ENCODE data around the gene PEX11G.
A peak's percentile ranks its signal among the peaks of the same experiment; 100 is the strongest.
"Not testable (repeated sequence)": the region's sequence is repeated elsewhere in the genome, so short reads cannot be mapped to it uniquely, and the experiment has no call there.

PEX11G gene

DNA sequence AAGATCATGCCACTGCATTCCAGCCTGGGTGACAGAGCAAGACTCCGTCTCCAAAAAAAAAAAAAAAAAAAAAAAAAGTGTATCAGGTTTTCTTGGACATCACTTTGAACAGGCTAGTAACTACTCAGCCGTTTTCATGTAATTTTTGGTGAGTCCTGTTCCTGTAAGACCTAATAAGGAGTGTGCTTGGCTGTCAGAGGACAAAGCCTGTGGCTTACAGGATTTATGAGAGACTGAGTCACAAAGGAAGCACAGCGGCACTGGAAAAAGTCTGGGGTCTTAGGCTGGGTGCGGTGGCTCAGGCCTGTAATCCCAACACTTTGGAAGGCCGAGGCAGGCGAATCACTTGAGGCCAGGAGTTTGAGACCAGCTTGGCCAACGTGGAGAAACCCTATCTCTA, 55.4 kb downstream of the PEX11G start:
- not testable (repeated sequence) for DNase-seq (ENCODE audit: low read depth)

- no peak for DNase-seq (ENCODE audit: low read depth)
These were observed 59.1 kb downstream of the PEX11G start for GRCh38 chr19:7429638-7430282.

DNA sequence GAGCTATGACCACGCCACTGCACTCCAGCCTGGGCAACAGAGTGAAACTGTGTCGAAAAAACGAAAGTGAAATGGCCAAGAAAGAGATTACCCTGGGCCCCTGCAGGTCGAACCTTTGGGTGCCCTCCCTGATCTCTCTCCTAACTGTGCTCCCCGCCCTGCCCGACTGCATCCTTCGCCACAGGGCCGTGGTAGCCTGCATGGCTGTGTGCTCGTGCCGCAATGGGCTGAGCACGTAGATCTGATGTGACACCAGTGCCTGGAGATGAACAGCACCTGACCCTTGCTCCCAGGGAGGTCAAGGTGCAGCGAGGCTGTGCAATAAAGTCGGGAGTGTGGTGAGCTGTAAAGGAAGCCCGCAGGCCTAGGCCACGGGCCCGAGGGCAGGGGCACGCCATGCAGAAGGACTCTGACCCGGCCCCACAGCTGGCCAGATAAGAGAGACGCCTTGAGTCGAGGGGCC, 60.2 kb downstream of the PEX11G start:
- no peak for DNase-seq (ENCODE audit: low read depth)

DNA sequence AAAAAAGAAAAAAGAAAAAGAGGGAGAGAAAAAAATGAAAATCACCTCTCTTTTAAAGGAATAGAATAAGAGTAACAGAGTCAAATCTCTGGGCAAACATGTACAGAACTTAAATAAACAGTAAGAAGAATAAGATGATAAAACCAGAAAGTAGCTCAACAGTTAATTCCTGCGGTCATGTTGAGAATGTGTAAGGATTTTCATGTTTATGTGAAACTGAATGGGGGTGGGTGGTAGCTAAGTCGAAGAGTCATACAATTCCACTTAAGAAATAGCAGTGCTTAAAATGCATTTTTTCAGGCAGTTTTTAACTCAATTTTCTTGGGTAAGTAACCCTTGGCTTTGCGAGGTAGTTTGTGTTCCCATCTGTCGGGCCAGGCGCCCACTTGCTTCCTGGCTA, 60.9 kb downstream of the PEX11G start:
- no peak for DNase-seq (ENCODE audit: low read depth)

DNA sequence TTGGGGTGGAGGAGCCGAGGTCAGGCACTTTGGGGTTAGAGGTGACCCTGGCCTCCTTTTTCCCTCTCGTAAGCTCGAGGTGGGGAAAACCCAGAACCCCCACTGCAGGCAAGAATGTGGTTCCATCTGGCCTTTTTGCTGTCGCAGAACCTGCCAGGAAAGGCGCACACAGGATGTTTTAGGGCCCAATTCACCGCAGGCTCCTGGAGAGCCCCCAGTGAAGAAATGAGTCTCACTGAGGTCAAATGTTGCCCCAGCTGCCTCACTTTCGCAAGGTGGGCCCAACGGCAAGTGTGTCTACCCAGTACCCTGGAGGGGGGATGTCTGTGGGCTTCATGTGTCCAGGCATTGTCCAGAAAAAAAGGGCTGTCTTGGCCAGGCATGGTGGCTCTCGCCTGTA, 61.8 kb downstream of the PEX11G start:
- DNase-seq (ENCODE audit: low read depth) = peak; percentile 35

Measured in activated T-cell treated with anti-CD3 and anti-CD28 coated beads for 48 hours (primary cell).